HG03378 (cell line): ENCODE results near the gene XPO1.
"Not testable (repeated sequence)": the region's sequence is repeated elsewhere in the genome, so short reads cannot be mapped to it uniquely, and the experiment has no call there.

Source experiments
- ATAC-seq: cut with Tn5 transposase; IDR thresholded peaks from one replicate; pipeline ENCODE4 v1.9.1; 2021; ENCODE audit warnings: mild to moderate bottlenecking, moderate library complexity; ENCODE audit not compliant: unreplicated experiment

XPO1 gene, protein sequence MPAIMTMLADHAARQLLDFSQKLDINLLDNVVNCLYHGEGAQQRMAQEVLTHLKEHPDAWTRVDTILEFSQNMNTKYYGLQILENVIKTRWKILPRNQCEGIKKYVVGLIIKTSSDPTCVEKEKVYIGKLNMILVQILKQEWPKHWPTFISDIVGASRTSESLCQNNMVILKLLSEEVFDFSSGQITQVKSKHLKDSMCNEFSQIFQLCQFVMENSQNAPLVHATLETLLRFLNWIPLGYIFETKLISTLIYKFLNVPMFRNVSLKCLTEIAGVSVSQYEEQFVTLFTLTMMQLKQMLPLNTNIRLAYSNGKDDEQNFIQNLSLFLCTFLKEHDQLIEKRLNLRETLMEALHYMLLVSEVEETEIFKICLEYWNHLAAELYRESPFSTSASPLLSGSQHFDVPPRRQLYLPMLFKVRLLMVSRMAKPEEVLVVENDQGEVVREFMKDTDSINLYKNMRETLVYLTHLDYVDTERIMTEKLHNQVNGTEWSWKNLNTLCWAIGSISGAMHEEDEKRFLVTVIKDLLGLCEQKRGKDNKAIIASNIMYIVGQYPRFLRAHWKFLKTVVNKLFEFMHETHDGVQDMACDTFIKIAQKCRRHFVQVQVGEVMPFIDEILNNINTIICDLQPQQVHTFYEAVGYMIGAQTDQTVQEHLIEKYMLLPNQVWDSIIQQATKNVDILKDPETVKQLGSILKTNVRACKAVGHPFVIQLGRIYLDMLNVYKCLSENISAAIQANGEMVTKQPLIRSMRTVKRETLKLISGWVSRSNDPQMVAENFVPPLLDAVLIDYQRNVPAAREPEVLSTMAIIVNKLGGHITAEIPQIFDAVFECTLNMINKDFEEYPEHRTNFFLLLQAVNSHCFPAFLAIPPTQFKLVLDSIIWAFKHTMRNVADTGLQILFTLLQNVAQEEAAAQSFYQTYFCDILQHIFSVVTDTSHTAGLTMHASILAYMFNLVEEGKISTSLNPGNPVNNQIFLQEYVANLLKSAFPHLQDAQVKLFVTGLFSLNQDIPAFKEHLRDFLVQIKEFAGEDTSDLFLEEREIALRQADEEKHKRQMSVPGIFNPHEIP (N-terminal part only)

DNA sequence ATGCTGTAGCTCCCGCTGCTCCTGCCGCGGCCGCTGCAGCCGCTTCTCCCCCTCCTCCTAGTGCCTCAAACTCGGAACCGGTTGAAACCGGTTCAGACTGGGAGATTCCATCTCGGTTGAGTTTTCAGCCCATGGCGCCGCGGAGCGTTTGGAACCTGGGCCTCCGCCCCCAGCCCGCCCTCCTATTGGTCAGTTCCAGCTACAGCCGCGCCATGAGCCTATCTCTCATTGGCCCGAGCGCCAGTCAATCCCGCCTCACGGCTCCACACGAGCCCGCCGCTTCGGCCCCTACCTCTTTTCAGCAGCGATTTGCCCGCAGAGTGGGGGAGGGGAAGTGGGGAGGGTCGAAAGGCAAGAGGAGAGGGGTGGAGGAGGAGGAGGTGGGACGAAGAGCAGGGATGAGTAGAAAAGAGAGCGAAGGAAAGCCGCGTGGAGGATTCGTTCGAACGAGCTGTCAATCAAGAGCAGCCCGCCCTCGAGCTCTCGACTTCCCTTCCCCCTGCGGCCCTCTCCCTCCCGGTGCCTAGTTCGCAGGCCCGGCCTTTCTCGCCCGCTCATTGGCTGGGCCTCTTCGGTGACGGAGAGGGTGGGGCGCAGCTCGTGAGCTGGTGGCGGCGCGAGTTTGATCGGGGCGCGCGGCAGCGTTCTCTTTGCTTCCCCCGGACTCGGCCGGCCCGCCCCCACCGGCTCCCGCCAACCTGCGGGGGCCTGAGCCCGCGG lies at the start of gene XPO1:
XPO1 (minus strand) TSS at position 157 of the 720 bp plus-strand sequence. CDS start 4,459 bp downstream, outside the sequence.
- peak; percentile 75 for ATAC-seq

DNA sequence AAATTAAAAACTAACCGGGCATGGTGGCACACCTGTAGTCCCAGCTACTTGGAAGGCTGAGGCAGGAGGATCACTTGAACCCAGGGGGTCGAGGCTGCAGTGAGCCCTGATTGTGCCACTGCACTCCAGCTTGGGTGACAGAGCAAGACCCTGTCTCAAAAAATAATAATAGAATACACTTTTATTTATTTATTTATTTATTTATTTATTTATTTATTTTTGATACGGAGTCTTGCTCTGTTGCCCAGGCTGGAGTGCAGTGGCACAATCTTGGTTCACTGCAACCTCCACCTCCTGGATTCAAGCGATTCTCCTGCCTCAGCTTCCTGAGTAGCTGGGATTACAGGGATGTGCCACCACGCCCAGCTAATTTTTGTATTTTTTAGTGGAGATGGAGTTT lies 48.8 kb upstream of the XPO1 start:
- not testable (repeated sequence) for ATAC-seq

DNA sequence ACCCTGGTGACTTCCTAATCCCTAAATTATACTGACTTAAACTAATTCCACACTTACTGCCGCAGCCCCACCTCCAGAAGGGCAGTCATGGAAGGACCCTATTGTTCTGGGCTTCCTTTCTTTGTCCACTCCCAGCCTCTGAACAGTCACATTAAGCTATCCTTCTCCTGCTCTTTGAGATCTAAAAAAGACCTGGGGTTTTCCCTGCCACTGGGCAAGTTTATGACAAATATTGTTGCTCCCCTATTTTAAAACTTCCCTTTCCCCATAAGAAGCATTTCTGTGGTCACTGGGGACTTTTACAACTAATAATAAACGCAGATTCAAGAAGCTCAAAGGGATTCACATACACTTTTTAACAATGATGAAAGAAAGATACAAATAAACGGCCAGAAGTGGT lies 47.2 kb upstream of the XPO1 start:
- peak; percentile 54 for ATAC-seq

DNA sequence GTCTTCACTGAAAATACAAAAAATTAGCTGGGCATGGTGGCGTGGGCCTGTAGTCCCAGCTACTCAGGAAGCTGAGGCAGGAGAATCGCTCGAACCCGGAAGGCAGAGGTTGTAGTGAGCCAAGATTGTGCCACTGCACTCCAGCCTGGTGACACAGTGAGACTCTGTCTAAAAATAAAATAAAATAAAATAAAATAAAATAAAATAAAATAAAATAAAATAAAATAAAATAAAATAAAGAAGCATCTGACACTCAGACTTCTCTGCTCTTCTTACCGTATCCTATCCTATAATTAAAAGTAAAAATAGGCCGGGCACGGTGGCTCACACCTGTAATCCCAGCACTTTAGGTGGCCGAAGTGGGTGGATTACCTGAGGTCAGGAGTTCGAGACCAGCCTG lies 46.2 kb upstream of the XPO1 start:
- ATAC-seq, result not testable (repeated sequence)

GRCh38 chr2:61582165-61582564 lies 44.0 kb upstream of the XPO1 start:
- ATAC-seq, result no peak

- ATAC-seq, result no peak
Measured at GRCh38 chr2:61581716-61582115, 43.6 kb upstream of the XPO1 start.

GRCh38 chr2:61575447-61575859 lies 37.3 kb upstream of the XPO1 start:
- no peak for ATAC-seq

- ATAC-seq, result no peak
Measured at GRCh38 chr2:61566566-61566965, 28.4 kb upstream of the XPO1 start.

- no peak for ATAC-seq
Measured at GRCh38 chr2:61562615-61563014, 24.5 kb upstream of the XPO1 start.

- ATAC-seq, result no peak
Measured at GRCh38 chr2:61558160-61558559, 20.0 kb upstream of the XPO1 start.

DNA sequence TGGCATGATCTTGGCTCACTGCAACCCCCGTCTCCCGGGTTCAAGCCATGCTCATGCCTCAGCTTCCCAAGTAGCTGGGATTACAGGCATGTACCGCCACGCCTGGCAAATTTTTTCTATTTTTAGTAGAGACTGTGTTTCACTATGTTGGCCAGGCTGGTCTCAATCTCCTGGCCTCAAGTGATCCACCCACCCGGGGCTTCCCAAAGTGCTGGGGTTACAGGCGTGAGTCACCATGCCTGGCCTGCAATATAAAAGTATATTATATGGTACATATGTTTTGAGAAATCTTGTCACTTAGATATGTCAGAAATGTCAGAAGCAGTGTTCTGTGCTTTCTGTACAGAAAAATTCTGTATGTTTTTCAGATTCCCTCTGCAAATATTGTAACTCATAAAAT lies 19.2 kb upstream of the XPO1 start:
- ATAC-seq, result no peak

DNA sequence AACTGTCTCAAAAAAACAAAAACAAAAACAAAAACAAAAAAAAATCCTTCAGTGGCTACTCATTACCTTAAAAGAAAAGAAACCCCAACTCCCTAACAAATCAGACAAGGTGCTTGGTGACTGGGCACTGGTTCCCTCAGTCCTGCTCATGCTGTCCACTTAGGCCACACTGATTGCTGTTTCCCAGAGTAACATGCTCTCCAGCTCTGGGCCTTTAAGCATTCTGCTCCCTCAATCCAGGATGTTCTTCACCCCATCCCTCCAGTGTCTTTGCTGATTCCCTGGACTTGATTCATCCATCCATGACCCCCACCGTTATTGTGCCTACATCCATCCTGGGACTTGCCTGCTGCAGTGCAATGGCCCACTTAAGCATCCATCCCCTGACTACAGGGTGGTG lies 16.4 kb upstream of the XPO1 start:
- no peak for ATAC-seq

DNA sequence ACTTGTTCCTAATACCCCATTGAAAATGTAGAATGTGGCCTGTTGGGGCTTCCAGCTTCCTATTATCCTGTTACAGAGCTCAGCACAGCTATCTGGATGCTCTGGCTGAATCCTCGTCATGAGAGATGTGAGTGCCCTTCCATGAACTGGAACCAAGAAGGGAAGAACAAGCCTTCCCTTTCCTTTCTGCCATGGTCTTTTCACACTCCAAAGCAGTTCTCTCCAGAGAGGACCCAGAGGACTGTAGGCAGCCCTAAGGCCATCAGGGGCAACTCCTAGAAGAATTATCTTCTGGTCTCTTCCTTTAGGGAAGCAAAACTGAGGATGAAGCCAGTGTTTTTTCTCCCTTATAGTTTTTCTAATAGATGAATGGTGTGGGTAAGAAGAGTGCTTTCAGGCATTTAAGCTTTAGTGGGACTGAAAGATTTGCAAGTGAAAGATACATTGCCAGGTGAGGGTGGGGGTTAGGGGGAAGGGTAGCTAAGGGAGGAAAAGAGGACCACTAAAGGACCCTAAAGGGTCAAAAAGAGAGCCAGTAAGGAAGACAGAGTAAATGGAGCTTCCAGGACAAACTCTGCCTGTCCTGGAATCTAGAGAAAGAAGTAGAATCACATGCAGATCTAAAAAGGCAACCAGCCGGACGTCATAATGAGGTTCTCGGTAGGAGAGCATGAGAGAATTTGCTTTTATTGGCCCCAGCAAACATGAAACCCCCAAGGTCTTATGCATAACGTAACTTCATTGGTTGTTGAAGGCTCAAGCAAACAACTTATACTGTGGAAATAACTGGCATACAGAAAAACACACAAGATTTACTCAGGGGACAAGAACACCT lies 12.4 kb upstream of the XPO1 start:
- ATAC-seq, result no peak

GRCh38 chr2:61549546-61549945 lies 11.4 kb upstream of the XPO1 start:
- ATAC-seq, result no peak

DNA sequence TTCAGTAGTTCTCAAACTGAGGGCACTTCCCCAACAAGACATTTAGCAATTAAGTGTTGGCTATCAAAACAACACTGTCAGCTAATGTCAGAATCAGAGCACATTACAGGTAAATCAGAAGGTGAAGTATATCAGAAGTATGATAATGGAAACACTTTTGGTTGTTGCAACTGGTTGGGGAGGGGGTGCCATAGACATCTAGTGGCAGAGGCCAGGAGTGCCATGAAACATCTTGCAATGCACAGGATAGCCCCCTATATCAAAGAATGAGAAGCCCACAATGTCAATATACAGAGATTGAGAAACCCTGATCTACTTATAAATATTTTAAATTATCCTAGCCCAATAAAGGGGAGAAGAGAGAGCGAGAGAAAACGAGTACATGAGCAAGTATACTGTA lies 4.9 kb upstream of the XPO1 start:
- no peak for ATAC-seq

DNA sequence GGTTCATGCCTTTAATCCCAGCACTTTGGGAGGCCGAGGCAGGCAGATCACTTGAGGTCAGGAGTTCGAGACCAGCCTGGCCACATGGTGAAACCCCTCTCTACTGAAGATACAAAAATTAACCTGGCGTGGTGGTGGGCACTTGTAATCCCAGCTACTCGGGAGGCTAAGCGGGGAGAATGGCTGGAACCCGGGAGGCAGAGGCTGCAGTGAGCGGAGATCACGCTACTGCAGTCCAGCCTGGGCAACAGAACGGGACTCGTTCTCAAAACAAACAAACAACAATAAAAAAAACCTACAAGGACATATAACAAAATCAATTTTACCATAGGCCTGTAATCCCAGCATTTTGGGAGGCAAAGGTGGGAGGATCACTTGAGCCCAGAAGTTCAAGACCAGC lies 2.0 kb upstream of the XPO1 start:
- not testable (repeated sequence) for ATAC-seq

DNA sequence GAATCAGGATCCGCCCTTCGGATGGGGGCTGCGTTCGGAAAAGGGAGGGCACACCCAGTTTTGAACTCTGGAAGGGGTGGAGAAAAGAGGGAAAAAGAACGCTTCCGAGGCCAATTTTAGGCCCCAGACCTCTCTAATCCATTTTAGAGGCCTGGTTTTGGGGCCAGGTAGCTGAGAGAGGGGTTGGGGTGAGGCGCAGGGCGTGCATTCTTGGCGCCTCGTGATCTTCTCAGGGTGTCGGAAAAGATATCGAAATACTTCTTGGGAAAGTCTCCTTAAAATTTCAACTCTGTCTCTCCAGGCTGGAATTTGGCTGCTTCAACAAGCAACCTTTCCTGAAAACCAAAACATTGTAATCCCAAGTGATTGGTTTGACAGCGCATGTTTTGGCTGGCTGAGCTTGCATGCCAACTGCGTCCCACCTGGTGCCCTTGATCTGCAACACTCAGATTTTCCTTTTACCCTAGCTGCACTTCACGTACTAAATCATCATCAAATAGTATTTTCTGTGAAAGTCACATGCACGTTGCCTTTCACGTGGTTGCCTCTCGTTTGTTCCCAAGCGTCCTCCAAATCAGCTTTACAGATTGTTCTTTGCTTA lies 864 bp upstream of the XPO1 start:
- ATAC-seq, result peak; percentile 0

GRCh38 chr2:61537950-61538199 lies 281 bp downstream of the XPO1 start:
- no peak for ATAC-seq

GRCh38 chr2:61537277-61537949 lies 743 bp downstream of the XPO1 start:
- no peak for ATAC-seq
